Ovary (tissue), 9 donors: ENCODE results near the gene PGGHG. TPM values are rescaled to one million over a fixed set of nuclear protein-coding genes. Genes with fewer than 3 reads are reported as not detected.

ENCODE experiments used
- DNase-seq, 5 donors: peaks; one replicate each; pipeline ENCODE4 v3.0.0-alpha.2; 2019 to 2020
- H3K27ac ChIP-seq, 2 donors: fragments of 200-600 bp; one replicate each; pipeline versions ENCODE4 v1.5.1 to v1.8.0; 2019 to 2022
- H3K27me3 ChIP-seq: fragments of 200-600 bp; one replicate; pipeline ENCODE4 v1.8.0; 2022
- H3K36me3 ChIP-seq: fragments of 200-600 bp; sonication (generic); one replicate; pipeline ENCODE4 v1.5.1; 2019
- H3K4me1 ChIP-seq: one replicate; pipeline ENCODE4 v1.8.1; 2013; ENCODE audit warnings: mild to moderate bottlenecking, moderate library complexity; ENCODE audit not compliant: insufficient read depth
- H3K4me3 ChIP-seq: fragments of 200-600 bp; sonication (generic); one replicate; pipeline ENCODE4 v1.5.1; 2017
- H3K9me3 ChIP-seq, 2 donors: fragments of 200-600 bp in 1 of 2; sonication (generic) in 1 of 2; one replicate each; pipeline versions ENCODE4 v1.5.1 to v1.8.1; 2013 to 2019; ENCODE audit warnings: mild to moderate bottlenecking in 1 of 2, moderate library complexity in 1 of 2
- CTCF ChIP-seq, 3 donors: fragments of 450-650 bp in 2 of 3; fragments of 200-600 bp in 1 of 3; IDR thresholded peaks; one replicate each; pipeline versions ENCODE4 v1.5.1 to v1.8.0; 2016 to 2022; ENCODE audit warnings: antibody characterized with exemption in 3 of 3, mild to moderate bottlenecking in 1 of 3
- EP300 ChIP-seq: sonication (generic); formaldehyde crosslinking; IDR thresholded peaks from one replicate; pipeline ENCODE4 v1.6.1; 2017; ENCODE audit warnings: antibody characterized with exemption
- POLR2A ChIP-seq: fragments of 450-650 bp; IDR thresholded peaks from one replicate; pipeline ENCODE4 v1.6.1; 2017; ENCODE audit warnings: antibody characterized with exemption, mild to moderate bottlenecking, moderate library complexity
- WGBS, 3 donors: extraction: QIAGEN DNeasy Blood & Tissue Kit in 1 of 3; methylation state at CpG; one replicate each; pipeline versions ENCODE4 v1.1.5 to v1.1.7; 2013 to 2017; 5-methylcytosine and 5-hydroxymethylcytosine counted together
- intact Hi-C, 4 donors: fragments of 100-400 bp; cut with DNase I; formaldehyde crosslinking; loops; one replicate each; pipeline versions ENCODE4 v1.11.0 to v1.15.1; 2022 to 2023
- polyA plus RNA-seq, 2 donors: library from polyadenylated mRNA; stranded (reverse); fragments of 200-250 nt in 1 of 2; fragments of 350-450 nt in 1 of 2; fragmentation: Illumina TruSeq in 1 of 2; extraction: RNeasy Lipid Tissue Mini Kit (QIAGEN cat#74804) in 1 of 2; gene quantifications; one replicate each; pipeline ENCODE4 v1.2.3, GENCODE V29; 2013 to 2014
- total RNA-seq, 7 donors: library from RNA; depleted of rRNA in 2 of 7; stranded (reverse); fragments of >200 nt in 2 of 7; fragmentation: NEBNext Ultra II Directional in 3 of 7; extraction: Animal tissue kit (Norgen Biotek cat#: 25700) in 3 of 7; gene quantifications; one replicate each; pipeline versions ENCODE4 v1.1.0 to v1.2.4, GENCODE V29; 2016 to 2023
- donor health status: DM: no; HTN: no; CAD: no; lungs with moderate emphysema.
- donor health status: DM: no; HTN: no; CAD: no.
- donor health status: Bipolar disorder and iron deficiency.
- donor health status: DM: yes; HTN: yes; CAD: no.
- donor health status: DM: no; HTN: no; CAD: no.
- donor health status: DM: yes; HTN: yes; CAD: no.

PGGHG gene
- total and polyA plus RNA-seq, 9 donors: 0.25 to 21.3 (median 9.3) TPM

GRCh38 chr11:291281-292210, 2.6 kb downstream of the PGGHG start:
- H3K36me3 ChIP-seq: no peaks in the 10 kb centered on the region
- H3K27ac ChIP-seq: no peak overlapping the region
- no peaks in the 10 kb centered on the region for H3K27me3 ChIP-seq
- H3K4me1 ChIP-seq: no peaks in the 10 kb centered on the region
- H3K9me3 ChIP-seq: no peaks in the 10 kb centered on the region
- peak in 3 of 5 donors; percentile 9 to 37 (median 17) for DNase-seq
- WGBS, 3 donors: 86 to 89% (median 87%) methylated on average over 43 to 44 of the region's 44 CpGs
- no peak for TF ChIP-seq POLR2A
- no peak for TF ChIP-seq CTCF (IDR thresholded peaks at IDR 0.05)
- TF ChIP-seq EP300: no peak
- intact Hi-C loops: loop anchor here in 2 of 4 donors (5.0 kb wide), 2 partner anchors 76 to 86 kb away; partner anchors contain the start of gene B4GALNT4 (in 1 of the 2)
- no peak overlapping the region for H3K4me3 ChIP-seq

DNA sequence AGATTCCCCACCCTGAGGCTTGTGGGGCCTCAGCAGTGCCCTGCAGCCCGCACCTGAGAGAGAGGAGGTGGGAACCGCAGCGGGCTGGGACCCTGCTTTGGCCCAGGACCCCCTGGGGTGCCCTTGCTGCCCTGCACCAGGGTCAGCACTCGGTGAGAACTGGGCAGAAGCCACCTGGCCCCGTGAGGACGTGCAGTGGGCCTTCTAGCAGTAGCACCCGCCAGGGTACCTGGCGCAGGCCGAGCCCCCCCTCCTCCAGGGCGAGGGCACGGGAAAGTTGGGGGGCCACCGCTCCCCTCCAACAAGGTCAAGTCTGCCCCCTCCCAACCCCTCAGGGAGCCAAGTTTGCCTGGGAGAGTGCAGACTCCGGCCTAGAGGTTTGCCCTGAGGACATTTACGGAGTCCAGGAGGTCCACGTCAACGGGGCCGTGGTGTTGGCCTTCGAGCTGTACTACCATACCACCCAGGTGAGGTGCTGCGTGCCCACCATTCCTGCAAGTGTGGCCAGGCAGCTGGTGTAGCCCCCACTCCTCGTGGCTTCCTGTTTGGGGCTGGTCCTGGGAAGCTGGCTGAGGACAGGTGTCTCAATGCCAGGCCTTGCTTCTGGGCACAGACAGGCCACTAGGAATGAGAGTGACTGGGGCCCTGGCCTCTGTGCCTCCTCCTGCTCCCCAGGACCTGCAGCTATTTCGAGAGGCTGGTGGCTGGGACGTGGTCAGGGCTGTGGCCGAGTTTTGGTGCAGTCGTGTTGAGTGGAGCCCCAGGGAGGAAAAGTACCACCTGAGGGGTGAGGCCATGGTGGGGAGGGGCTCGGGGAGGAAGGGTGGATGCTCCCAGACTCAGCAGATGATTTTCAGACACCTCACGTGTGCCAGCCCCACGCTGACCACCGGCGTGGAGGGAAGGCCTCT, 3.5 kb downstream of the PGGHG start:
- WGBS, 3 donors: 88 to 91% (median 89%) methylated on average over 22 to 29 of the region's 29 CpGs
- intact Hi-C loops: loop anchor here in 2 of 4 donors (5.0 kb wide), 2 partner anchors 75 to 85 kb away; partner anchors contain the start of gene B4GALNT4 (in 1 of the 2)
- peak in 2 of 5 donors; percentile 21 to 35 for DNase-seq

DNA sequence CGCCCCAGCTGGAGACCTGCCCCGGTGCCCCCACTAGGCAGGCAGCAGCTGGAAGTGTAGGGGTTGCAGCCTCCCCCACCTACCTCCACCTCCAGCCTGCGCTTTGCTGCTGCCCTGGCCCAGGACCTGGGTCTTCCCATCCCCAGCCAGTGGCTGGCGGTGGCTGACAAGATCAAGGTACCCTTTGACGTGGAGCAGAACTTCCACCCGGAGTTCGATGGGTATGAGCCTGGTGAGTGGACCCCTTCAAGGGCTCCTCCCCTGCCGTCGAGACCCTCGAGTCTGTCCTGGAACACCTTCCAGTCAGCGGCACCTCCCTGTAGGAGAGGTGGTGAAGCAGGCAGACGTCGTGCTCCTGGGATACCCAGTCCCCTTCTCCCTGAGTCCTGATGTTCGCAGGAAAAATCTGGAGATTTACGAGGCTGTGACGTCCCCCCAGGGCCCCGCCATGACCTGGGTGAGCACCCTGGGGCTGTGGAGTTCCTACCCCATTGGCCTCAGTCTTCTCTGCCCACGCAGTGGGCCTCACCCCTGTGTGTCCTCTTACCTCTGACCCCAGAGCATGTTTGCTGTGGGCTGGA, 4.4 kb downstream of the PGGHG start:
- Histone ChIP-seq H3K4me1 (no peaks in the 10 kb centered on the region), H3K4me3 (no peak overlapping the region), H3K9me3 (no peaks in the 10 kb centered on the region), H3K36me3 (no peaks in the 10 kb centered on the region), H3K27me3 (no peaks in the 10 kb centered on the region), H3K27ac (no peak overlapping the region)
- intact Hi-C loops: loop anchor here in 2 of 4 donors (5.0 kb wide), 2 partner anchors 74 to 84 kb away; partner anchors contain the start of gene B4GALNT4 (in 1 of the 2)
- WGBS, 3 donors: 77 to 83% (median 81%) methylated on average over 16 to 18 of the region's 18 CpGs
- DNase-seq: peak in 2 of 5 donors; percentile 13 to 32
- TF ChIP-seq POLR2A (no peak), EP300 (no peak), CTCF (IDR thresholded peaks at IDR 0.05) (no peak)

More for the DNA sequence above, 3.5 kb downstream of the PGGHG start:
- no peaks in the 10 kb centered on the region for H3K9me3 ChIP-seq
- no peak overlapping the region for H3K27ac ChIP-seq
- no peaks in the 10 kb centered on the region for H3K27me3 ChIP-seq
- H3K4me1 ChIP-seq: no peaks in the 10 kb centered on the region
- H3K4me3 ChIP-seq: no peak overlapping the region
- TF ChIP-seq EP300 (no peak), CTCF (IDR thresholded peaks at IDR 0.05) (no peak), POLR2A (no peak)
- H3K36me3 ChIP-seq: no peaks in the 10 kb centered on the region
